K562 (cell line): ENCODE measurements around the gene TACC3. TPM values are rescaled to one million over a fixed set of nuclear protein-coding genes. Genes with fewer than 3 reads are reported as not detected.

Source experiments
- ATF7 ChIP-seq: fragments of 450-650 bp; IDR thresholded peaks from 2 replicates; pipeline ENCODE4 v1.7.1; 2014; ENCODE audit warnings: mild to moderate bottlenecking, moderate library complexity
- BRF1 ChIP-seq: IDR thresholded peaks from 3 replicates; pipeline ENCODE4 v1.6.1; 2011; ENCODE audit warnings: borderline replicate concordance, mild to moderate bottlenecking; ENCODE audit not compliant: insufficient read length; ENCODE audit errors: extremely low read depth
- CBX2 ChIP-seq: fragments of 200-600 bp; sonication (generic); IDR thresholded peaks from one replicate; pipeline ENCODE4 v1.6.1; 2012; ENCODE audit warnings: mild to moderate bottlenecking, low read length, inconsistent platforms; ENCODE audit not compliant: insufficient read depth, poor library complexity, severe bottlenecking
- GABPB1 ChIP-seq: sonication (generic); formaldehyde crosslinking; IDR thresholded peaks from 2 replicates; pipeline ENCODE4 v1.8.0; 2022; ENCODE audit warnings: mild to moderate bottlenecking, missing genetic modification reagents
- HDAC6 ChIP-seq: IDR thresholded peaks from 2 replicates; pipeline ENCODE4 v1.6.1; 2012; ENCODE audit warnings: low read depth, mild to moderate bottlenecking, control low read depth, inconsistent platforms, low read length, moderate library complexity
- KDM5B ChIP-seq: fragments of 200-600 bp; sonication (generic); IDR thresholded peaks from 2 replicates; pipeline ENCODE4 v1.6.1; 2012; ENCODE audit warnings: low read depth, mild to moderate bottlenecking, moderate library complexity, low read length, control low read depth, inconsistent platforms; ENCODE audit not compliant: insufficient replicate concordance
- NUFIP1 ChIP-seq: fragments of 450-650 bp; IDR thresholded peaks from 2 replicates; pipeline ENCODE4 v1.6.1; 2018; ENCODE audit not compliant: partially characterized antibody
- POLR3G ChIP-seq: IDR thresholded peaks from 2 replicates; pipeline ENCODE4 v1.6.1; 2011; ENCODE audit not compliant: insufficient read length, insufficient replicate concordance; ENCODE audit errors: extremely low read depth
- PTRF ChIP-seq: fragments of 450-650 bp; IDR thresholded peaks from 2 replicates; pipeline ENCODE4 v1.6.1; 2016; ENCODE audit warnings: mild to moderate bottlenecking, missing genetic modification characterization, missing compliant biosample characterization
- RBBP5 ChIP-seq: fragments of 200-600 bp; sonication (generic); IDR thresholded peaks from 2 replicates; pipeline ENCODE4 v1.6.1; 2012; ENCODE audit warnings: borderline replicate concordance, mild to moderate bottlenecking, low read length, control low read depth, inconsistent platforms; ENCODE audit not compliant: insufficient read depth, poor library complexity, severe bottlenecking
- RCOR1 ChIP-seq, 2 experiments: IDR thresholded peaks; 2 replicates each; pipeline ENCODE4 v1.6.1; 2012; ENCODE audit warnings: low read depth in 2 of 2, low read length in 2 of 2, borderline replicate concordance in 1 of 2, improper control_type of control experiment in 1 of 2
- SPI1 ChIP-seq: IDR thresholded peaks from 2 replicates; pipeline ENCODE4 v1.6.1; 2011; ENCODE audit warnings: low read depth, low read length, control low read depth, borderline replicate concordance
- XRCC5 ChIP-seq: fragments of 200-400 bp; formaldehyde crosslinking; IDR thresholded peaks from 2 replicates; pipeline ENCODE4 v1.6.1; 2017; ENCODE audit warnings: low read depth, mild to moderate bottlenecking, low read length
- ZNF140 ChIP-seq: fragments of 250-450 bp; sonication (Bioruptor Pico); IDR thresholded peaks from 2 replicates; pipeline ENCODE4 v1.8.0; 2021; ENCODE audit warnings: moderate library complexity, mild to moderate bottlenecking, inconsistent platforms
- ZNF239 ChIP-seq: fragments of 250-450 bp; sonication (Bioruptor Pico); IDR thresholded peaks from 2 replicates; pipeline ENCODE4 v1.4.0; 2020; ENCODE audit warnings: mild to moderate bottlenecking
- ZNF311 ChIP-seq: fragments of 250-450 bp; sonication (Bioruptor Pico); IDR thresholded peaks from 2 replicates; pipeline ENCODE4 v1.4.0; 2020; ENCODE audit warnings: mild to moderate bottlenecking, moderate library complexity
- ZNF324 ChIP-seq: fragments of 250-450 bp; sonication (Bioruptor Pico); IDR thresholded peaks from 2 replicates; pipeline ENCODE4 v1.4.0; 2020; ENCODE audit warnings: mild to moderate bottlenecking
- polyA plus RNA-seq, 8 experiments: library from polyadenylated mRNA; depleted of rRNA in 4 of 8; stranded (reverse) in 5 of 8; unstranded in 3 of 8; fragments of >200 nt; fragmentation: Nextera tagmentation in 2 of 8; fragmentation: Illumina TruSeq in 1 of 8; extraction: Ambion mirVana in 2 of 8; extraction: Trizol in 1 of 8; gene quantifications; 2 replicates each; pipeline versions ENCODE4 v1.2.1 to v1.2.3, GENCODE V29; 2011 to 2014; ENCODE audit warnings: inconsistent platforms in 1 of 8, missing spikeins in 1 of 8
- total RNA-seq, 7 experiments: library from RNA; depleted of rRNA in 6 of 7; stranded (reverse); fragments of >200 nt in 6 of 7; fragmentation: Illumina TruSeq in 2 of 7; extraction: Trizol in 2 of 7; gene quantifications; 2 replicates each; pipeline versions ENCODE4 v1.2.1 to v1.2.3, GENCODE V29; 2011 to 2021; ENCODE audit warnings: low replicate concordance in 1 of 7
- TF ChIP-seq, protein P1 (sequence below), 2 experiments: fragments of 450-650 bp in 1 of 2; sonication (generic) in 1 of 2; formaldehyde crosslinking in 1 of 2; IDR thresholded peaks; 2 replicates each; pipeline versions ENCODE4 v1.7.1 to v1.9.0; 2016 to 2022; ENCODE audit warnings: inconsistent platforms in 1 of 2, mild to moderate bottlenecking in 1 of 2, missing genetic modification reagents in 1 of 2

Gene TACC3
- total and polyA plus RNA-seq, 9 of the 15 experiments (the other 6 are each of a cell fraction or from before 2014, with no cell fraction given), result 1.9 to 122 (median 55.6) TPM

DNA sequence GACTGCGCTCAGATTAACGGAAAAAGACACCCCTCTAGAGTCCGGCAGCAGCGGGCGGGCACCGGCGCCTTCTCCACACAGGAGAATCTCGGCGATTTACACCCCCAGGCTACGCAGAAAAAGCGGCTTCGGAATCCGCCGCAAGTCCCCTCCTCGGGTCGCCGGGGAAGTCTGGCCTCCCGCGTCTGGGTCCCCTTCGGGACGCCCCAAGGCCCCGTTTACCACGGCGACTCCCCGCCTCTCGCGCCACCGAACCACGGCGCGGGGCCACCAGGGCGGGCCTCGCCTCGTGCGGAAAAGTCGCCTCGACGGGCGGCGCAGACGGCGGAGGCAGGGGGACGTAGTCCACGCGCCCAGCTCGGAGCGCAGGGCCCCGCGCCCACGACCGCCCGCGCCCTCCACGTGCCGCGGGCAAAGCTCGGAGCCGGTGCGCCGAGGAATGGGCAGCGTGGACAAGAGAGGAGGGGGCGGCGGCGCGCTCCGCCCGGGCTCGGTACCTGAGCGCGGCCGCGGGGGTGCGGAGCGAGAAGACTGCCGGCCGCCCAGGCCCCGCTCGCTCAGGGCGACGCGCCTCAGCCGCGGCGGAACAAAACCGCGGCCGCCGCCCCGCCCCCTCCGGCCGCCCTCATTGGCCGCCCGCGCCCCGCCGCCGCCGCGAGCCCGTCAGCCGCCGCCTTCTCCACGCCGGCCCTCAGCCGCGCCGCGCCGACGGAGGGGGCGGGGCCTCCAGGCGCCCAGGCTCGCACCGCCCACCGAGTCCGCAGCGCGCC, 37.4 kb upstream of the TACC3 start, which contains the start of gene FAM53A (continued):
- TF ChIP-seq, protein P1, sequence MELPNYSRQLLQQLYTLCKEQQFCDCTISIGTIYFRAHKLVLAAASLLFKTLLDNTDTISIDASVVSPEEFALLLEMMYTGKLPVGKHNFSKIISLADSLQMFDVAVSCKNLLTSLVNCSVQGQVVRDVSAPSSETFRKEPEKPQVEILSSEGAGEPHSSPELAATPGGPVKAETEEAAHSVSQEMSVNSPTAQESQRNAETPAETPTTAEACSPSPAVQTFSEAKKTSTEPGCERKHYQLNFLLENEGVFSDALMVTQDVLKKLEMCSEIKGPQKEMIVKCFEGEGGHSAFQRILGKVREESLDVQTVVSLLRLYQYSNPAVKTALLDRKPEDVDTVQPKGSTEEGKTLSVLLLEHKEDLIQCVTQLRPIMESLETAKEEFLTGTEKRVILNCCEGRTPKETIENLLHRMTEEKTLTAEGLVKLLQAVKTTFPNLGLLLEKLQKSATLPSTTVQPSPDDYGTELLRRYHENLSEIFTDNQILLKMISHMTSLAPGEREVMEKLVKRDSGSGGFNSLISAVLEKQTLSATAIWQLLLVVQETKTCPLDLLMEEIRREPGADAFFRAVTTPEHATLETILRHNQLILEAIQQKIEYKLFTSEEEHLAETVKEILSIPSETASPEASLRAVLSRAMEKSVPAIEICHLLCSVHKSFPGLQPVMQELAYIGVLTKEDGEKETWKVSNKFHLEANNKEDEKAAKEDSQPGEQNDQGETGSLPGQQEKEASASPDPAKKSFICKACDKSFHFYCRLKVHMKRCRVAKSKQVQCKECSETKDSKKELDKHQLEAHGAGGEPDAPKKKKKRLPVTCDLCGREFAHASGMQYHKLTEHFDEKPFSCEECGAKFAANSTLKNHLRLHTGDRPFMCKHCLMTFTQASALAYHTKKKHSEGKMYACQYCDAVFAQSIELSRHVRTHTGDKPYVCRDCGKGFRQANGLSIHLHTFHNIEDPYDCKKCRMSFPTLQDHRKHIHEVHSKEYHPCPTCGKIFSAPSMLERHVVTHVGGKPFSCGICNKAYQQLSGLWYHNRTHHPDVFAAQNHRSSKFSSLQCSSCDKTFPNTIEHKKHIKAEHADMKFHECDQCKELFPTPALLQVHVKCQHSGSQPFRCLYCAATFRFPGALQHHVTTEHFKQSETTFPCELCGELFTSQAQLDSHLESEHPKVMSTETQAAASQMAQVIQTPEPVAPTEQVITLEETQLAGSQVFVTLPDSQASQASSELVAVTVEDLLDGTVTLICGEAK (IDR thresholded peaks at IDR 0.05), result peak; percentile 46
- TF ChIP-seq, protein P1 (CRISPR knock-in tag; IDR thresholded peaks at IDR 0.05), result no peak
- TF ChIP-seq PTRF (tag) (no peak), ZNF324 (CRISPR knock-in tag) (no peak), XRCC5 (no peak), RBBP5 (peak; percentile 71), ZNF311 (CRISPR knock-in tag) (0 out of 2 replicates have a peak, but pooled peaks have one; percentile 35), GABPB1 (CRISPR knock-in tag) (peak; percentile 75), ZNF140 (CRISPR knock-in tag) (no peak), ATF7 (peak; percentile 37; the same call in 1 of the 2 replicates), RCOR1 (IDR thresholded peaks at IDR 0.05; ENCODE audit: borderline replicate concordance in 1 of 2, low read depth in 2 of 2, low read length in 2 of 2) (no peak), NUFIP1 (no peak), CBX2 (no peak), BRF1 (no peak), ZNF239 (CRISPR knock-in tag) (no peak), SPI1 (no peak), POLR3G (no peak), HDAC6 (no peak), KDM5B (peak; percentile 38)
